ENCODE measurements around the gene RPL36. TPM values are rescaled to one million over a fixed set of nuclear protein-coding genes. Genes with fewer than 3 reads are reported as not detected.
"Not testable (repeated sequence)": the region's sequence is repeated elsewhere in the genome, so short reads cannot be mapped to it uniquely, and the experiment has no call there.

The RPL36 gene
- total and polyA plus RNA-seq, 7 experiments from 2014 or later: 865 to 2,564 (median 1,761) TPM

GRCh38 chr19:5700455-5701092 lies 10.5 kb downstream of the RPL36 start:
- ATAC-seq: no peak
- Mint-ChIP-seq H3K9me3 (peaks cover 0 to 1% (median 0%) of the 10 kb centered on the region in 11 donors), H3K4me3 (no peak overlapping the region), H3K36me3 (peaks cover 0 to 19% (median 4%) of the 10 kb centered on the region in 5 donors), H3K27me3 (no peaks in the 10 kb centered on the region), H3K27ac (no peak overlapping the region), H3K4me1 (peaks cover 0 to 6% (median 0%) of the 10 kb centered on the region in 7 donors)
- no peaks in the 10 kb centered on the region for H3K9me3 ChIP-seq (ENCODE audit: control insufficient read depth in 2 of 3, low read length in 3 of 3)
- DNase-seq: no peak
- CTCF ChIA-PET: no interaction called here
- no peaks in the 10 kb centered on the region for H3K4me1 ChIP-seq (ENCODE audit: control insufficient read depth in 2 of 2, insufficient read depth in 2 of 2, low read length in 2 of 2)
- no peak overlapping the region for H3K4me3 ChIP-seq (ENCODE audit: low read length)
- H3K27ac ChIP-seq (ENCODE audit: low read depth, low read length): no peak overlapping the region
- H3K36me3 ChIP-seq (ENCODE audit: control insufficient read depth in 2 of 3, insufficient read depth in 3 of 3, low read length in 3 of 3): peaks cover 0 to 79% (median 10%) of the 10 kb centered on the region in 3 experiments
- POLR2A ChIA-PET: no interaction called here
- no peaks in the 10 kb centered on the region for H3K27me3 ChIP-seq (ENCODE audit: control insufficient read depth in 2 of 2, insufficient read depth in 2 of 2, low read length in 2 of 2)
- intact Hi-C loops (cut with micrococcal nuclease): no loop called here

- H3K4me3 ChIP-seq (ENCODE audit: low read length); ATAC-seq; DNase-seq; H3K4me3 Mint-ChIP-seq; H3K27me3 Mint-ChIP-seq; H3K9me3 ChIP-seq (ENCODE audit: control insufficient read depth in 2 of 3, low read length in 3 of 3); intact Hi-C loops (cut with micrococcal nuclease); POLR2A ChIA-PET; H3K27ac Mint-ChIP-seq; H3K4me1 Mint-ChIP-seq; H3K4me1 ChIP-seq (ENCODE audit: control insufficient read depth in 2 of 2, insufficient read depth in 2 of 2, low read length in 2 of 2); H3K9me3 Mint-ChIP-seq; H3K27ac ChIP-seq (ENCODE audit: low read depth, low read length); CTCF ChIA-PET; H3K27me3 ChIP-seq (ENCODE audit: control insufficient read depth in 2 of 2, insufficient read depth in 2 of 2, low read length in 2 of 2): not testable (repeated sequence)
- peaks cover 0 to 25% (median 4%) of the 10 kb centered on the region in 5 donors for H3K36me3 Mint-ChIP-seq
- peaks cover 0 to 79% (median 10%) of the 10 kb centered on the region in 3 experiments for H3K36me3 ChIP-seq (ENCODE audit: control insufficient read depth in 2 of 3, insufficient read depth in 3 of 3, low read length in 3 of 3)
These were observed 11.9 kb downstream of the RPL36 start for GRCh38 chr19:5702053-5702410.

GRCh38 chr19:5703819-5704818 lies 14.0 kb downstream of the RPL36 start:
- intact Hi-C loops (cut with micrococcal nuclease): no loop called here
- Histone ChIP-seq H3K27me3 (ENCODE audit: control insufficient read depth in 2 of 2, insufficient read depth in 2 of 2, low read length in 2 of 2) (no peaks in the 10 kb centered on the region), H3K36me3 (ENCODE audit: control insufficient read depth in 2 of 3, insufficient read depth in 3 of 3, low read length in 3 of 3) (peaks cover 0 to 74% (median 7%) of the 10 kb centered on the region in 3 experiments), H3K27ac (ENCODE audit: low read depth, low read length) (no peak overlapping the region), H3K4me3 (ENCODE audit: low read length) (no peak overlapping the region), H3K9me3 (ENCODE audit: control insufficient read depth in 2 of 3, low read length in 3 of 3) (no peaks in the 10 kb centered on the region), H3K4me1 (ENCODE audit: control insufficient read depth in 2 of 2, insufficient read depth in 2 of 2, low read length in 2 of 2) (no peaks in the 10 kb centered on the region)
- no peaks in the 10 kb centered on the region for H3K27me3 Mint-ChIP-seq
- DNase-seq (no peak), ATAC-seq (no peak)
- H3K36me3 Mint-ChIP-seq: peaks cover 0 to 29% (median 4%) of the 10 kb centered on the region in 5 donors
- peaks cover 0 to 2% (median 0%) of the 10 kb centered on the region in 7 donors for H3K4me1 Mint-ChIP-seq
- no peak overlapping the region for H3K4me3 Mint-ChIP-seq
- no peak overlapping the region for H3K27ac Mint-ChIP-seq
- peaks cover 0 to 2% (median 0%) of the 10 kb centered on the region in 11 donors for H3K9me3 Mint-ChIP-seq
- CTCF ChIA-PET: no interaction called here
- POLR2A ChIA-PET: interaction anchor here (1.6 to 2.5 kb wide), 2 partner anchors 13 to 14 kb away, joined by 5 to 6 read pairs; partner anchors contain the start of gene RPL36

- no peaks in the 10 kb centered on the region for H3K27me3 Mint-ChIP-seq
These were observed 15.5 kb downstream of the RPL36 start for GRCh38 chr19:5705552-5705951.

GRCh38 chr19:5706876-5707573 lies 16.9 kb downstream of the RPL36 start:
- ATAC-seq (peak; percentile 3), DNase-seq (no peak)
- CTCF ChIA-PET: no interaction called here

More at GRCh38 chr19:5705552-5705951, 15.5 kb downstream of the RPL36 start:
- H3K36me3 Mint-ChIP-seq: peaks cover 0 to 29% (median 4%) of the 10 kb centered on the region in 5 donors
- H3K36me3 ChIP-seq (ENCODE audit: control insufficient read depth in 2 of 3, insufficient read depth in 3 of 3, low read length in 3 of 3): peaks cover 0 to 68% (median 7%) of the 10 kb centered on the region in 3 experiments
- H3K9me3 ChIP-seq (ENCODE audit: control insufficient read depth in 2 of 3, low read length in 3 of 3): no peaks in the 10 kb centered on the region
- CTCF ChIA-PET: interaction anchor here (1.0 kb wide), 1 partner anchor 12 kb away, joined by 3 read pairs; no protein-coding TSS in a partner anchor
- peaks cover 0 to 2% (median 0%) of the 10 kb centered on the region in 11 donors for H3K9me3 Mint-ChIP-seq
- peaks cover 0 to 2% (median 0%) of the 10 kb centered on the region in 7 donors for H3K4me1 Mint-ChIP-seq
- no peak overlapping the region for H3K27ac ChIP-seq (ENCODE audit: low read depth, low read length)
- POLR2A ChIA-PET: interaction anchor here (1.6 to 2.5 kb wide), 2 partner anchors 14 to 16 kb away, joined by 5 to 6 read pairs; partner anchors contain the start of gene RPL36
- no peaks in the 10 kb centered on the region for H3K4me1 ChIP-seq (ENCODE audit: control insufficient read depth in 2 of 2, insufficient read depth in 2 of 2, low read length in 2 of 2)
- no peak overlapping the region for H3K4me3 ChIP-seq (ENCODE audit: low read length)
- DNase-seq: no peak
- ATAC-seq: no peak
- no peak overlapping the region for H3K27ac Mint-ChIP-seq
- intact Hi-C loops (cut with micrococcal nuclease): no loop called here
- no peak overlapping the region for H3K4me3 Mint-ChIP-seq
- no peaks in the 10 kb centered on the region for H3K27me3 ChIP-seq (ENCODE audit: control insufficient read depth in 2 of 2, insufficient read depth in 2 of 2, low read length in 2 of 2)

More at GRCh38 chr19:5706876-5707573, 16.9 kb downstream of the RPL36 start:
- H3K4me3 ChIP-seq (ENCODE audit: low read length): no peak overlapping the region
- H3K9me3 Mint-ChIP-seq: peaks cover 0 to 2% (median 0%) of the 10 kb centered on the region in 11 donors
- H3K27me3 ChIP-seq (ENCODE audit: control insufficient read depth in 2 of 2, insufficient read depth in 2 of 2, low read length in 2 of 2): no peaks in the 10 kb centered on the region
- H3K27me3 Mint-ChIP-seq: no peaks in the 10 kb centered on the region
- no peak overlapping the region for H3K4me3 Mint-ChIP-seq
- peak overlapping the region in 2 of 9 donors; percentile 33 to 70 for H3K27ac Mint-ChIP-seq
- no peaks in the 10 kb centered on the region for H3K9me3 ChIP-seq (ENCODE audit: control insufficient read depth in 2 of 3, low read length in 3 of 3)
- H3K36me3 ChIP-seq (ENCODE audit: control insufficient read depth in 2 of 3, insufficient read depth in 3 of 3, low read length in 3 of 3): peaks cover 0 to 73% (median 12%) of the 10 kb centered on the region in 3 experiments
- no peaks in the 10 kb centered on the region for H3K4me1 Mint-ChIP-seq
- H3K36me3 Mint-ChIP-seq: peaks cover 0 to 16% (median 4%) of the 10 kb centered on the region in 5 donors
- intact Hi-C loops (cut with micrococcal nuclease): no loop called here
- H3K27ac ChIP-seq (ENCODE audit: low read depth, low read length): no peak overlapping the region
- POLR2A ChIA-PET: interaction anchor here (1.1 kb wide), 1 partner anchor 16 kb away, joined by 5 read pairs; no protein-coding TSS in a partner anchor
- H3K4me1 ChIP-seq (ENCODE audit: control insufficient read depth in 2 of 2, insufficient read depth in 2 of 2, low read length in 2 of 2): no peaks in the 10 kb centered on the region

All from naive thymus-derived CD4-positive, alpha-beta T cell (primary cell).